Hepatocyte (in vitro differentiated cells): Measurements from ENCODE around the gene IFNE.

Experiments
- CTCF ChIP-seq: fragments of 200-600 bp; sonication (generic); IDR thresholded peaks from 2 replicates; pipeline ENCODE4 v1.5.1; 2016; ENCODE audit warnings: antibody characterized with exemption, mild to moderate bottlenecking; ENCODE audit not compliant: poor library complexity
- EZH2phosphoT487 ChIP-seq: fragments of 200-600 bp; sonication (generic); IDR thresholded peaks from one replicate; pipeline ENCODE4 v1.6.1; 2018; ENCODE audit warnings: antibody characterized with exemption, mild to moderate bottlenecking, low read depth, moderate library complexity; ENCODE audit not compliant: unreplicated experiment, severe bottlenecking

GRCh38 chr9:21519855-21520434 lies 37.8 kb upstream of the IFNE start:
- TF ChIP-seq CTCF (no peak), EZH2phosphoT487 (no peak)
